H1 (cell line): ENCODE results near the gene HK1. TPM values are rescaled to one million over a fixed set of nuclear protein-coding genes. Genes with fewer than 3 reads are reported as not detected.

Source experiments
- ATF3 ChIP-seq: IDR thresholded peaks from 2 replicates; pipeline ENCODE4 v1.6.1; 2011; ENCODE audit warnings: low read depth, mild to moderate bottlenecking, low read length; ENCODE audit not compliant: insufficient read depth
- CHD7 ChIP-seq: fragments of 300-600 bp; sonication (generic); IDR thresholded peaks from 2 replicates; pipeline ENCODE4 v1.7.1; 2012; ENCODE audit warnings: low read length, moderate library complexity, mild to moderate bottlenecking, inconsistent platforms; ENCODE audit not compliant: insufficient replicate concordance
- GTF2F1 ChIP-seq: IDR thresholded peaks from 2 replicates; pipeline ENCODE4 v1.6.1; 2012; ENCODE audit warnings: low read depth, low read length, improper control_type of control experiment, borderline replicate concordance
- KDM1A ChIP-seq: fragments of 200-600, 300-600 bp; sonication (generic); IDR thresholded peaks from 2 replicates; pipeline ENCODE4 v1.7.1; 2016; ENCODE audit warnings: mild to moderate bottlenecking, low read length, borderline replicate concordance
- KDM5A ChIP-seq: fragments of 200-600 bp; IDR thresholded peaks from 2 replicates; pipeline ENCODE4 v1.7.1; 2012; ENCODE audit warnings: mild to moderate bottlenecking, low read length, inconsistent platforms, mixed read lengths
- POLR2A ChIP-seq, 2 experiments: IDR thresholded peaks; 1 replicate in 1 of 2; 2 replicates in 1 of 2; pipeline ENCODE4 v1.6.1; 2011; ENCODE audit warnings: low read depth in 2 of 2, low read length in 2 of 2, mild to moderate bottlenecking in 2 of 2; ENCODE audit errors: control extremely low read depth in 1 of 2
- RBBP5 ChIP-seq: IDR thresholded peaks from 2 replicates; pipeline ENCODE4 v1.7.1; 2012; ENCODE audit warnings: low read depth, mild to moderate bottlenecking, inconsistent platforms, low read length, moderate library complexity, borderline replicate concordance
- ZNF274 ChIP-seq: IDR thresholded peaks from 2 replicates; pipeline ENCODE4 v1.7.0; 2012; ENCODE audit warnings: low read length, borderline replicate concordance; ENCODE audit errors: extremely low read depth
- polyA plus RNA-seq, 7 experiments: library from polyadenylated mRNA; depleted of rRNA in 3 of 7; stranded (reverse) in 5 of 7; unstranded in 2 of 7; fragments of >200 nt in 5 of 7; fragments of 200-250 nt in 2 of 7; gene quantifications; 1 replicate in 5 of 7; 2 replicates in 1 of 7; 4 replicates in 1 of 7; pipeline versions ENCODE4 v1.2.1 to v1.2.3, GENCODE V29; 2011 to 2013; ENCODE audit warnings: missing spikeins in 2 of 7, mixed read lengths in 2 of 7
- total RNA-seq: library from RNA; stranded (reverse); fragmentation: NEBNext Ultra II Directional; extraction: Animal tissue kit (Norgen Biotek cat#: 25700); gene quantifications from 2 replicates; pipeline ENCODE4 v1.2.1, GENCODE V29; 2021

Gene HK1
- total and polyA plus RNA-seq, 2 of the 8 experiments (the other 6 are each of a cell fraction or from before 2014, with no cell fraction given) = 55.8 to 247 TPM

DNA sequence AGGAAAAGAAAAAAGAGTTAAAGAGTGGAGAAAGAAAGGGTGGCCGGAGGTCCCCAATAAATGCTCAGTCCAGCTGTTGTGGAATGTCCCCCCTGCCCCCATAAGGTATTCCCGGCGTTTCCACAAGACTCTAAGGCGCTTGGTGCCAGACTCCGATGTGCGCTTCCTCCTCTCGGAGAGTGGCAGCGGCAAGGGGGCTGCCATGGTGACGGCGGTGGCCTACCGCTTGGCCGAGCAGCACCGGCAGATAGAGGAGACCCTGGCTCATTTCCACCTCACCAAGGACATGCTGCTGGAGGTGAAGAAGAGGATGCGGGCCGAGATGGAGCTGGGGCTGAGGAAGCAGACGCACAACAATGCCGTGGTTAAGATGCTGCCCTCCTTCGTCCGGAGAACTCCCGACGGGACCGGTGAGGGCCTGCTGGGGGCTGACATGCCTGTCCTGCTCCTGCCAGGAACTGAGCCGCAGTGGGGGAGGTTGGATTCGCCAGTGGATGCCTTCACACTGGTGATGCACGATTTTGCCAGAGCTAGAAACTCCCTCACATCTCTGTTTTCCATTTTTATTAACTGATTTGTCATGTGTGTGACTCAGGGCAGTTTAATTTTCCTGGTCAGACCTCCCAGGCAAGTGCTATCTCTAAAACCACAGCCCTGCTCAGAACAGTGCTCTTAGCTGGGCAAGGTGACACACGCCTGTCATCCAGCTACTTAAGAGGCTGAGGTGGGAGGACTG is 104.3 kb downstream of the HK1 start (continued):
- no peak for TF ChIP-seq CHD7
- TF ChIP-seq GTF2F1 = no peak
- TF ChIP-seq KDM1A = no peak
- TF ChIP-seq RBBP5 = no peak
- TF ChIP-seq KDM5A = no peak
- no peak for TF ChIP-seq POLR2A (IDR thresholded peaks at IDR 0.05; ENCODE audit: control extremely low read depth in 1 of 2, low read depth in 2 of 2, low read length in 2 of 2)
- no peak for TF ChIP-seq ATF3
- TF ChIP-seq ZNF274 = no peak
